Activated CD4-positive, alpha-beta T cell treated with anti-CD3 and anti-CD28 coated beads, Interleukin-2, amount 50 U/mL, for 24 hours (primary cell): Measurements from ENCODE around the gene SUDS3.
"Not testable (repeated sequence)": the region's sequence is repeated elsewhere in the genome, so short reads cannot be mapped to it uniquely, and the experiment has no call there.

Source experiments
- DNase-seq, 2 donors: peaks; one replicate each; pipeline ENCODE4 v3.0.0-alpha.2; 2020; ENCODE audit warnings: low read depth in 1 of 2, low spot score in 1 of 2

Gene SUDS3

GRCh38 chr12:118391836-118392235 lies 15.5 kb downstream of the SUDS3 start:
- DNase-seq, result no peak

GRCh38 chr12:118397708-118398440 lies 21.5 kb downstream of the SUDS3 start:
- no peak for DNase-seq

- no peak for DNase-seq
Observed at GRCh38 chr12:118398524-118398923, 22.2 kb downstream of the SUDS3 start.

GRCh38 chr12:118398940-118399339 lies 22.6 kb downstream of the SUDS3 start:
- DNase-seq, result no peak

- no peak for DNase-seq
Observed at GRCh38 chr12:118402251-118402650, 25.9 kb downstream of the SUDS3 start.

- peak; percentile 4 to 37 for DNase-seq
Observed at GRCh38 chr12:118404876-118405521, 28.6 kb downstream of the SUDS3 start.

- DNase-seq, result not testable (repeated sequence)
Observed at GRCh38 chr12:118408241-118408640, 31.9 kb downstream of the SUDS3 start.

- no peak for DNase-seq
Observed at GRCh38 chr12:118409834-118410233, 33.5 kb downstream of the SUDS3 start.

GRCh38 chr12:118417942-118418341 lies 41.6 kb downstream of the SUDS3 start:
- no peak for DNase-seq

- DNase-seq, result no peak
Observed at GRCh38 chr12:118418385-118419057, 42.2 kb downstream of the SUDS3 start.

GRCh38 chr12:118420673-118421072 lies 44.3 kb downstream of the SUDS3 start:
- no peak for DNase-seq

GRCh38 chr12:118424884-118425283 lies 48.5 kb downstream of the SUDS3 start:
- no peak for DNase-seq

GRCh38 chr12:118425364-118425763 lies 49.0 kb downstream of the SUDS3 start:
- no peak for DNase-seq

- DNase-seq, result no peak
Observed at GRCh38 chr12:118427819-118428218, 51.5 kb downstream of the SUDS3 start.

GRCh38 chr12:118428643-118429042 lies 52.3 kb downstream of the SUDS3 start:
- DNase-seq, result no peak

GRCh38 chr12:118429688-118430383 lies 53.5 kb downstream of the SUDS3 start:
- DNase-seq, result no peak

- DNase-seq, result no peak
Observed at GRCh38 chr12:118430516-118430915, 54.2 kb downstream of the SUDS3 start.

GRCh38 chr12:118432812-118433545 lies 56.6 kb downstream of the SUDS3 start:
- no peak for DNase-seq

GRCh38 chr12:118436002-118436730 lies 59.8 kb downstream of the SUDS3 start:
- no peak for DNase-seq

- no peak for DNase-seq
Observed at GRCh38 chr12:118436986-118437385, 60.6 kb downstream of the SUDS3 start.
